Choroid plexus epithelial cell (primary cell): ENCODE results near the gene WSB2.

Experiments used
- DNase-seq: peaks from one replicate; pipeline ENCODE4 v3.0.0-alpha.2; 2010; ENCODE audit warnings: low read depth
- H3K4me3 ChIP-seq: 2 replicates; pipeline ENCODE4 v1.5.1; 2011; ENCODE audit warnings: low read depth, mild to moderate bottlenecking, control low read depth, low read length, moderate library complexity
- TF ChIP-seq, protein P1 (sequence below): conservative IDR thresholded peaks from 2 replicates; pipeline ENCODE4 v1.5.1; 2011; ENCODE audit warnings: low read depth, mild to moderate bottlenecking, control low read depth, inconsistent platforms, low read length, moderate library complexity

WSB2 gene

DNA sequence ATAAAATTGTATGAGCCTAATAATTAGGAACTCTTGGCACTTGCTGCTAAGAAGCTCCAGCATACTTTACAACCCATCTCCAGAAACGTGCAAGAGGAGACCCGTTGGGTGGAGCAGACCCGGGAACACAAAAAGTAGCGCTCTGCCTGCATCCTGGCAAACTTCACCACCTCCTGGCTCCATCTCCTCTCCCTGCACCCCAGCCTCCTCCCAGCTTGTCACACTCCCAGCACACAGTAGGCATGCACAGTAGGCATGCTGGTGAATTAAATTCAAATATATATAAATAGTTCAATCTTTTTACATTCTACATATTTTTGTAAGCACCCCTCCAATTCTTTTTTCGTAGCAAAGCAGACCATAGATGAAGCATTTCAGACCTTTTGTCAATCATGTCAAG, 41.6 kb upstream of the WSB2 start:
- TF ChIP-seq, protein P1, sequence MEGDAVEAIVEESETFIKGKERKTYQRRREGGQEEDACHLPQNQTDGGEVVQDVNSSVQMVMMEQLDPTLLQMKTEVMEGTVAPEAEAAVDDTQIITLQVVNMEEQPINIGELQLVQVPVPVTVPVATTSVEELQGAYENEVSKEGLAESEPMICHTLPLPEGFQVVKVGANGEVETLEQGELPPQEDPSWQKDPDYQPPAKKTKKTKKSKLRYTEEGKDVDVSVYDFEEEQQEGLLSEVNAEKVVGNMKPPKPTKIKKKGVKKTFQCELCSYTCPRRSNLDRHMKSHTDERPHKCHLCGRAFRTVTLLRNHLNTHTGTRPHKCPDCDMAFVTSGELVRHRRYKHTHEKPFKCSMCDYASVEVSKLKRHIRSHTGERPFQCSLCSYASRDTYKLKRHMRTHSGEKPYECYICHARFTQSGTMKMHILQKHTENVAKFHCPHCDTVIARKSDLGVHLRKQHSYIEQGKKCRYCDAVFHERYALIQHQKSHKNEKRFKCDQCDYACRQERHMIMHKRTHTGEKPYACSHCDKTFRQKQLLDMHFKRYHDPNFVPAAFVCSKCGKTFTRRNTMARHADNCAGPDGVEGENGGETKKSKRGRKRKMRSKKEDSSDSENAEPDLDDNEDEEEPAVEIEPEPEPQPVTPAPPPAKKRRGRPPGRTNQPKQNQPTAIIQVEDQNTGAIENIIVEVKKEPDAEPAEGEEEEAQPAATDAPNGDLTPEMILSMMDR = no peak
- H3K4me3 ChIP-seq = peak overlapping the region; percentile 69
- no peak for DNase-seq

DNA sequence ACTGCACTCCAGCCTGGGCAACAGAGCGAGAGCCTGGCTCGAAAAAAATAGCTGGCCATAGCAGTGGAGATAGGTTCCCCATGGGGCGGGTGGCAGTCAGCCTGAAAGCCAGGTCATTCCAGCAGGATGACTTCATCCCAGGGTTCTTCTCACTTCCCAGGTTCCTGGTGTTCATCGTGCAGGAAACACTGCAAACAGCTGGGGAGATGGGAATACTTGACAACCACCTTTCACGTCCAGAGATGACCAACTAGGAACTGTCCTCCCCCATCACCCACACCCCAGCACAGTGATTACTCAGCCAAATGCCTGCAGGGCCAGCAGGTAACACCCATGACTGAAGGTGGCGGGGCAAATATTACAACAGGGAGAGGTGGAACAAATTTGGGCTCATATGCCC, 41.1 kb upstream of the WSB2 start:
- TF ChIP-seq, protein P1 = no peak
- H3K4me3 ChIP-seq = no peak overlapping the region
- DNase-seq = no peak

DNA sequence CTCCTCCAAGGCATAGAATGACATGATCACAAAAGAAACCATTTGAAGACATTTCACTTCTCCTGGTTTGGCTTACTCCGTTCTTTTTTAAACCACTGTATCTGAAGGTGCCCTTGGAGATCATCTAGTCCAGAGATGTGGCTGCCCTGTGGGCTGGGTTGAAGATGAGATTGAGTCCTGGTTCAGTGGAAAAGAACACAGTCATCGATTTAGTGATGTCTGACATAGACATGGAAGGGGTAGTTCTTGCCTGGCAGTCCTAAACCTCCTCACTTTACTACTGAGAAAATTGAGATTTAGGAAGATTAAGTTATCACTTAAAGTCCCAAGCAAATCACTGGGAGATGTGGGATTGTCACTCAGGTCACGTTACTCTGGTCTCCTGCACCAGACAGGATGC, 40.1 kb upstream of the WSB2 start:
- no peak for DNase-seq
- no peak overlapping the region for H3K4me3 ChIP-seq
- TF ChIP-seq, protein P1 = no peak

DNA sequence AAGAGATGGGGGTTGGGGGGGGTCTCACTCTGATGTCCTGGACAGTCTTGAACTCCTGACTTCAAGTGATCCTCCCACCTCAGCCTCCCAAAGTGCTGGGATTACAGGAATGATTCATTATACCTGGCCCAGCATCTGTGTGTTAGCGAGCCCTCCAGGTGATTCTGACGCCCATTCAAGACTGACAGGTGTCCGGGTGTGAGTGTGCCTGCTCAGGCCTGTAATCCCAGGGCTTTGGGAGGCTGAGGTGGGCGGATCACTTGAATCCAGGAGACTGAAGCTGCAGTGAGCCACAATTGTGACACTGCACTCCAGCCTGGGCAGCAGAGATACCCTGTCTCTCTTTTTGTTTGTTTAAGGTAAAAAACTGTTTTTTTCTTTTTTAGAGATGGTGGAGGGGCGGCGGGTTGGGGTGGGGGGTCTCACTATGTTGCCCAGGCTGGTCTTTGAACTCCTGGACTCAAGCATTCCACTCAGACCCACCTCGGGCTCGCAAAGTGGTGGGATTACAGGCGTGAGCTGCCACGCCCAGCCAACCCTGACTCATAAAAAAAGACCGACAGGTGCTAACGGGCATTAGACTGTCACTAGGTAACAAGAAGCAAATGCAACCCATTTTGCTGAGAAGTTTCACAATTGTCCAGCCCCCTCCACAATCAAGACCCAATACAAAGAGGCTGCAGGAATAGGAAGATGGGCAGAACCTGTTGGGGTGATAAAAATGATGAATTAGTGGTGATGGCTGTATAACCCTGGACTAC, 38.1 kb upstream of the WSB2 start:
- no peak for DNase-seq
- TF ChIP-seq, protein P1 = no peak
- H3K4me3 ChIP-seq = no peak overlapping the region

- H3K4me3 ChIP-seq = no peak overlapping the region
- no peak for DNase-seq
- TF ChIP-seq, protein P1 = no peak
These were observed 37.4 kb upstream of the WSB2 start for GRCh38 chr12:118098401-118098800.

DNA sequence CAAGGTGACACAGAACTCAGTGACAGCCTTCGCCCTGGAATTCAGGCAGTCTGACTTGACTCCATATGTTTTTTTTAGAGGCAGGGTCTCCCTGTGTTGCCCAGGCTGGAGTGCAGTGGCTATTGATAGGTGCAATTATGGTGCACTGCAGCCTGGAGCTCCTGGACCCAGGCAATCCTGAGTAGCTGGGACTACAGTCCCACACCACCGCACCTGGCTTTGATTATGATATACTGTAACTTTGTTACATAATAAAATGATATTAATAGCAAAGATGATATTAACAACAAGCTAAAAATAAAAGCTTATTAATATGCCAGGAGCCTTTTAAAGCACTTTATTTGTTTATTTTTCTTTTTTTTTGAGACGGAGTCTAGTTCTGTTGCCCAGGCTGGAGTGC, 33.1 kb upstream of the WSB2 start:
- DNase-seq = no peak
- no peak overlapping the region for H3K4me3 ChIP-seq

More for the DNA sequence above, 33.1 kb upstream of the WSB2 start:
- TF ChIP-seq, protein P1 = no peak
